ENCODE measurements around the gene RAB11FIP3. TPM values are rescaled to one million over a fixed set of nuclear protein-coding genes. Genes with fewer than 3 reads are reported as not detected.

Gene RAB11FIP3
- total and polyA plus RNA-seq, 9 of the 15 experiments (the other 6 are each of a cell fraction or from before 2014, with no cell fraction given) = 0.46 to 13.1 (median 4.3) TPM

DNA sequence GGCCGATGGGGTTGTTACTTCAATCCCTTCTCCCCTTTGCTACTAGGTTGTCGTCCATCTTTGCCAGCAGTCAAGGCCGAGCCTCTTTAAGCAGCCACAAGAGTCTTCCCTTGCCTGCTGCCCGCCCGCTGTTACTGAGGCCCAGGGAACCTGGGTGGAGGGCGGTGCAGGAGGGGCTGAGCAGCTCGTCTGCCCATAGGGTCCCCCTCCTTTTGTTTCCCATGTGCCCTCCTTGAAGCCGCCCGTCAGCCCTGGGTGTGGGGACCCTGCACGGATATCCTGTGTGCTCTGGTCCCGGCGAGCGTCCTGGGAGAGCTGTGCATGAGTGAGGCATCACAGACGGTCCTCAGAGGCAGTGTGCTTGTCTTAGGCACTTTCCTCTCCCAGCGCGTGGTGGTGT, 64.2 kb downstream of the RAB11FIP3 start:
- no TSS peak for BruUV-seq (replicated peaks)
- DNase-seq (ENCODE audit: extremely low read depth in 1 of 4, low spot score in 3 of 4) (no peak), ATAC-seq (no peak), FAIRE-seq (no peak)
- ChIA-PET POLR2A (no interaction called here), CTCF (ENCODE audit: low intra/inter-chr PET ratio) (no interaction called here)
- peaks cover 2% of the 10 kb centered on the region; the same call in 1 of the 3 replicates for H3K36me3 ChIP-seq (ENCODE audit: control insufficient read depth, insufficient read depth, low read length)
- no peaks in the 10 kb centered on the region for H3K9me1 ChIP-seq (ENCODE audit: control insufficient read depth, insufficient read depth, low read length)
- H3K9ac ChIP-seq (ENCODE audit: insufficient read depth in 1 of 2, low read depth in 2 of 2, low read length in 2 of 2) = peak overlapping the region in 1 of 2 experiments; percentile 68; a peak in 2 of 4 replicates
- no peak for TF ChIP-seq EGR1 (conservative IDR thresholded peaks at IDR 0.05)
- TF ChIP-seq SNRNP70 (optimal IDR thresholded peaks at IDR 0.05; ENCODE audit: low read depth, low read length) = no peak
- TF ChIP-seq, protein P1, sequence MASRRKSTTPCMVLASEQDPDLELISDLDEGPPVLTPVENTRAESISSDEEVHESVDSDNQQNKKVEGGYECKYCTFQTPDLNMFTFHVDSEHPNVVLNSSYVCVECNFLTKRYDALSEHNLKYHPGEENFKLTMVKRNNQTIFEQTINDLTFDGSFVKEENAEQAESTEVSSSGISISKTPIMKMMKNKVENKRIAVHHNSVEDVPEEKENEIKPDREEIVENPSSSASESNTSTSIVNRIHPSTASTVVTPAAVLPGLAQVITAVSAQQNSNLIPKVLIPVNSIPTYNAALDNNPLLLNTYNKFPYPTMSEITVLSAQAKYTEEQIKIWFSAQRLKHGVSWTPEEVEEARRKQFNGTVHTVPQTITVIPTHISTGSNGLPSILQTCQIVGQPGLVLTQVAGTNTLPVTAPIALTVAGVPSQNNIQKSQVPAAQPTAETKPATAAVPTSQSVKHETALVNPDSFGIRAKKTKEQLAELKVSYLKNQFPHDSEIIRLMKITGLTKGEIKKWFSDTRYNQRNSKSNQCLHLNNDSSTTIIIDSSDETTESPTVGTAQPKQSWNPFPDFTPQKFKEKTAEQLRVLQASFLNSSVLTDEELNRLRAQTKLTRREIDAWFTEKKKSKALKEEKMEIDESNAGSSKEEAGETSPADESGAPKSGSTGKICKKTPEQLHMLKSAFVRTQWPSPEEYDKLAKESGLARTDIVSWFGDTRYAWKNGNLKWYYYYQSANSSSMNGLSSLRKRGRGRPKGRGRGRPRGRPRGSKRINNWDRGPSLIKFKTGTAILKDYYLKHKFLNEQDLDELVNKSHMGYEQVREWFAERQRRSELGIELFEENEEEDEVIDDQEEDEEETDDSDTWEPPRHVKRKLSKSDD (conservative IDR thresholded peaks at IDR 0.05; ENCODE audit: low read length) = no peak
- TF ChIP-seq, protein P2, sequence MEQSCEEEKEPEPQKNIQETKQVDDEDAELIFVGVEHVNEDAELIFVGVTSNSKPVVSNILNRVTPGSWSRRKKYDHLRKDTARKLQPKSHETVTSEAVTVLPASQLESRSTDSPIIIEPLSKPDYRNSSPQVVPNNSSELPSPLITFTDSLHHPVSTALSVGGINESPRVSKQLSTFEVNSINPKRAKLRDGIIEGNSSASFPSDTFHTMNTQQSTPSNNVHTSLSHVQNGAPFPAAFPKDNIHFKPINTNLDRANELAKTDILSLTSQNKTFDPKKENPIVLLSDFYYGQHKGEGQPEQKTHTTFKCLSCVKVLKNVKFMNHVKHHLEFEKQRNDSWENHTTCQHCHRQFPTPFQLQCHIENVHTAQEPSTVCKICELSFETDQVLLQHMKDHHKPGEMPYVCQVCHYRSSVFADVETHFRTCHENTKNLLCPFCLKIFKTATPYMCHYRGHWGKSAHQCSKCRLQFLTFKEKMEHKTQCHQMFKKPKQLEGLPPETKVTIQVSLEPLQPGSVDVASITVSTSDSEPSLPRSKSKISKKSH (CRISPR knock-in tag; IDR thresholded peaks at IDR 0.05) = no peak
- TF ChIP-seq, protein P3, sequence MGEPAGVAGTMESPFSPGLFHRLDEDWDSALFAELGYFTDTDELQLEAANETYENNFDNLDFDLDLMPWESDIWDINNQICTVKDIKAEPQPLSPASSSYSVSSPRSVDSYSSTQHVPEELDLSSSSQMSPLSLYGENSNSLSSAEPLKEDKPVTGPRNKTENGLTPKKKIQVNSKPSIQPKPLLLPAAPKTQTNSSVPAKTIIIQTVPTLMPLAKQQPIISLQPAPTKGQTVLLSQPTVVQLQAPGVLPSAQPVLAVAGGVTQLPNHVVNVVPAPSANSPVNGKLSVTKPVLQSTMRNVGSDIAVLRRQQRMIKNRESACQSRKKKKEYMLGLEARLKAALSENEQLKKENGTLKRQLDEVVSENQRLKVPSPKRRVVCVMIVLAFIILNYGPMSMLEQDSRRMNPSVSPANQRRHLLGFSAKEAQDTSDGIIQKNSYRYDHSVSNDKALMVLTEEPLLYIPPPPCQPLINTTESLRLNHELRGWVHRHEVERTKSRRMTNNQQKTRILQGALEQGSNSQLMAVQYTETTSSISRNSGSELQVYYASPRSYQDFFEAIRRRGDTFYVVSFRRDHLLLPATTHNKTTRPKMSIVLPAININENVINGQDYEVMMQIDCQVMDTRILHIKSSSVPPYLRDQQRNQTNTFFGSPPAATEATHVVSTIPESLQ (CRISPR knock-in tag; IDR thresholded peaks at IDR 0.05) = no peak
- no peak for TF ChIP-seq DDX20 (tag; IDR thresholded peaks at IDR 0.05; ENCODE audit: low read depth)
- TF ChIP-seq ILK (tag; IDR thresholded peaks at IDR 0.05; ENCODE audit: borderline replicate concordance, low read depth) = no peak
- no peak for TF ChIP-seq MEF2D (tag; conservative IDR thresholded peaks at IDR 0.05; ENCODE audit: low read depth)
- TF ChIP-seq ELF2 (CRISPR knock-in tag; IDR thresholded peaks at IDR 0.05) = no peak
- no peak for TF ChIP-seq EP400 (IDR thresholded peaks at IDR 0.05)
- no peak for TF ChIP-seq TGIF2 (CRISPR knock-in tag; IDR thresholded peaks at IDR 0.05)
- H3K27me3 ChIP-seq (ENCODE audit: control insufficient read depth in 2 of 2, insufficient read depth in 2 of 2, low read length in 2 of 2) = no peaks in the 10 kb centered on the region
- no peak overlapping the region for H2AFZ ChIP-seq (ENCODE audit: low read depth, low read length)
- no peaks in the 10 kb centered on the region for H4K20me1 ChIP-seq (replicated peaks; ENCODE audit: control insufficient read depth, insufficient read depth, low read length)
- H3K79me2 ChIP-seq (ENCODE audit: control insufficient read depth, insufficient read depth, low read length) = no peaks in the 10 kb centered on the region
- in situ Hi-C loops (cut with MboI) (no loop called here), intact Hi-C loops (cut with micrococcal nuclease) (loop anchor here (10.0 kb wide), 2 partner anchors 65 to 95 kb away; partner anchors contain the start of genes NME4 and RAB11FIP3)
- H3K9me3 ChIP-seq (replicated peaks; ENCODE audit: control insufficient read depth, insufficient read depth, low read depth, low read length) = no peaks in the 10 kb centered on the region
- no peak overlapping the region for H3K4me3 ChIP-seq
- WGBS (ENCODE audit: insufficient coverage, low coverage, missing lambda C conversion rate) = 72% methylated on average over 14 of the region's 16 CpGs
- no peak overlapping the region for H3K27ac ChIP-seq (ENCODE audit: extremely low read depth, low read depth, low read length)
- H3K4me1 ChIP-seq (replicated peaks in 1 of 2; ENCODE audit: control insufficient read depth in 2 of 2, insufficient read depth in 2 of 2, low read length in 2 of 2) = peaks cover 0 to 30% of the 10 kb centered on the region in 2 experiments; a peak in 3 of 5 replicates
- no peak overlapping the region for H3K4me2 ChIP-seq (ENCODE audit: insufficient read depth, low read length)

Measured in K562 (cell line).